GM04504 (cell line): ENCODE data around the gene DYNC2LI1.

Experiments used
- DNase-seq: peaks from one replicate; pipeline ENCODE4 v3.0.0-alpha.2; 2012; ENCODE audit warnings: low read depth

The DYNC2LI1 gene

DNA sequence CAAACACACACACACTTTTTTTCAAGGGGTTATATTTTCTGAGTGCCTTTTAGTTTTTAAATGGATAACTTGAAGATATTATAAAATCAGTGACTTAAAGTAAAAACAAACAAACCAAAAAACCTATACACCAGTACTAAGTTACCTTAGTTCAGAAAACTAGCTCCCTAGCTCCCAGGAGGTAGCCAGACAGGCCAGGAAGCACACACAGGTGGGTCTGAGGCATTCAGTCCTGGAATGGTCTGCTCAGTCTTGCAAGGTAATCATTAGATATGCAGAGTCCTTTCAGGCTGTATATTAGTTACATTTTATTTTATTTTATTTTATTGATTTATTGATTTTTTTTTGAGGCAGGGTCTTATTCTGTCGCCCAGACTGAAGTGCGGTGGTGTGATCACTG, 10.7 kb upstream of the DYNC2LI1 start:
- no peak for DNase-seq

DNA sequence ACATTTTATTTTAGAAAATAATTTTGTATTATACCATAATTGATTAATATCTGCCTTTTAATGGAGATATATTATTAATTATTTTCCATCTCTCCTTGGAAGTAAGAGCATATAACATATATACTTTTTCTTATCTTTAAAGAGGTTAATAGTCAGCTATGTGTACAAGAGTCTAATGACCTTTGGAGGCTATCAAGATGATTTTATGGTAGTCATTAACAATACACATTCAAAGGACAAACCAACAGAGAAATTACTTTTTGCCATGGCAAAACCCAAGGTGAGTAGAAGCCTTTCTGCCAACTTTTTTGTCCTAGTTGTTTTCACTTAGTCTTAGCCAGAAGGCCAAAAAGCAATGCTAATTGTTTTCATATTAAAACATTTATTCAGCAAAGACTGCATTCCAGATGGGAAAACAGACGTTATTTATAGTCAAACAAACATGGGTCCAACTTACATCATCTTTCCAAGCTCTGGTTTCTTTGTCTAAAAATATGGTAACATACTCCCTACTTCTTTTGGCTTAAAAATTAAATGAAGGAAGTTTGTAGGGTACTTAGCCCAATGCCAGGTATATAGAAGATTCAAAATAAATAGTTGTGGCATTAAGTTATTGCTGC, 9.6 kb upstream of the DYNC2LI1 start:
- peak; percentile 35 for DNase-seq

DNA sequence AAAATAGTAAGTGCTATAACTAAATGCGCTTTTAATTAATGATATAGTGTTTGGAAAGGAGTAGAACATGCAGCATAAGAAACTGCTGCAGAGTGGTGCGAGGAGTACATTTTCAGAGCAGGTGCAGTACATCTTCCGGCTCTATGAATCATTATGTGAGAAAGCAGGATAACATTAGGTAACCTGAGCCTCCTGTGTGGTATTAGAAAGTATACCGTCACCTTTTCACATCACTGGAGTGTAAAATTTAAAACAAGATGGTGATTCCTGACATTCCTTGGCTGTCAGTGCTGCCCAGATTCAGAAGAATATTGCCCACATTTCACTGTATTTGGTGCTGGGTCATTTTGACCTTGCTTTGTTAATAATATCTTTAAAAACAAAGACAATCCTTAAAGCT, 7.8 kb upstream of the DYNC2LI1 start:
- no peak for DNase-seq

DNA sequence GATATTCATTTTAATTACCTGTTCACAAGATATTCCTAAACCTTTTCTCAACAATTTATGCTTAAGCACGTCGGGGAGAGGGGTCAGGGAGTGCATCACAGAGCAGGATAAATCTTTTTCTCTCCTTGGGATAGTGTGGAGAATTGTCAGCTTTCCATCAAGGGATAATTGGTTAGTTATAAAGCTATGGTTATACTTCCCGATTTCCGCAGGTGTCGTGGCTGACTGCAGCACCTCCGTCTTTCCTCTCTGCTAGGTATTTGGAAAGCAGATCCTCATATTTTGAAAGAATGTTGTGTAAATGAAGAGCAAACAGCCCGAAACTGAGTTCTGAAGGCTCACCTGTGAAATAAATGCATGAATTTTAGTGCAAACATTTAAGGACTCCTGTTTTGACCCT, 778 bp downstream of the DYNC2LI1 start:
- no peak for DNase-seq

DNA sequence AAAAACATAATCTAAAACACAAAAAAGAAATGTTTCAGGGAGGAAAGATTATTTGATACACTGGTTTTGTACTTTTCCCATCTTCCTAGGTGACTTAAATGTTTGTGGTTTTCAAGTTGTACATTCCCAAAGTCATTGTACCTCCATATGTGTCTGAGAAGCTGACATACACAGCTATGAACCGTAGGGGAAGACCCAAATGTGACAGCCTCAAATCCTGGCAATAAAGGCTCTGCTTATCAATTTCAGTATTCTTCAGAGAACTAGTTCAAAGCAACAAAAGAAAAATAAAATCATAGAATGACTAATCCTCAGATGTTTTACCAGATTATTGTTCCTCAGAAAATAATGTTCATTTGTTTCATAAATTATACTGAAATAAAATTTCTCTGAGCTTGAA, 2.5 kb downstream of the DYNC2LI1 start:
- DNase-seq = no peak

DNA sequence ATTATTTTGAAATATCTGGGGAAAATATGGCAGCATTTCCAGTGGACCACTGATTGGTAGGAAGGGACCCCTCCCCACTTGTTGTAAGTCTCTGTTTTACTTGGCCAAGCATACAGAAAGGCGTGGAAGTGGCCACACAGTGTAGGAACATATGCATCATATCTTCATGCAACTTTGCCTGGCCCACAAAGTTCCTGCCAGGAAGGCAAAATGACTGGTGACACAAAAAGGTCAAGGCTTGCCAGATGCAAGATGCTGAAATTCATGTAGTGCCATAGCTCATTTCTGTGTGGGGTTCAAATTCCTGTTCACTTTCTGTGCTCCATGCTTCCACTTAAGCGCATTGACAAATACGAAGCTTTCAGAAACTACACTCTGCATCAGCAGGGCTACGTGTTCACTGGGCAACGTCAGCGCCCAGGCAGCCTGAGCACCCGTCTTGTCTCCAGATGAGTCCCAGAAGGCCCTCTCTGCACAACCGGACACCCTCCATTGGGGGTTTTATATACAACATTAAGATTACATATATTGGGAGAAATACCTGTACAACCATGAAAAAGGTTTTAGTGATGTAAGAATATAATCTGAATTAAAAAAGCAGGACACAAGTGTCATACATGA, 3.6 kb downstream of the DYNC2LI1 start:
- no peak for DNase-seq

DNA sequence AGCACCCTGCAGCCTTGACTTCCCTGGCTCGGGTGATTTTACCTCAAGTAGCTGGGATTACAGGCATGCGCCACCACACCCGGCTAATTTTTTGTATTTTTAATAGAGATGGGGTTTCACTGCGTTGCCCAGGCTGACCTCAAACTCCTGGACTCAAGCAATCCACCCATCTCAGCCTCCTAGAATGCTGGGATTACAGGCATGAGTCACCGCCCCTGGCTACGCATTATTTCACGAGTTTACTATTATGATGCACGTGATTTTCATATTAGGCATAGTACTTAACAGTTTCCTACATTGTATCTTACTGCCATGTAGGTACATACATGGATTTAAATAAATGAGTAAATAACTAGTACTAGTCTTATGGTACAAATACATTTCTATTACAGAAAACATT, 4.4 kb downstream of the DYNC2LI1 start:
- no peak for DNase-seq

DNA sequence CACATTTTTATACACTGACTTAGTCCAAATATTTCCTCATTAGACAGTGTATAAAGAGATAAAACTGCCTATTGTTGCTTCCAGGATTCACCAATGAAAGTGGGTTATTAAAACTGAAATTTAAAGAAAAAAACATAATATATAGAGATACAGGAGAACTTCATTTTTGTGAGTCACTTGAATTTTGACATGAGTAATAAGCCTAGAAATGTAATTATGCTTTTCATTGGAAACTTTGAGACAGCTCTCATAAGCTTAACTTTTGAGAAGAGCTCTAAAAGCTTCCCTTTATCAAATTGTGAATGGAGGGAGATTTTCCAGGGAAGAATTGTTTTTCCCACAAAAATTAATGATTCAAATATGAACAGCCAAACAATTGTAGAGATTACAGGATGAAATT, 14.1 kb downstream of the DYNC2LI1 start:
- DNase-seq = no peak

DNA sequence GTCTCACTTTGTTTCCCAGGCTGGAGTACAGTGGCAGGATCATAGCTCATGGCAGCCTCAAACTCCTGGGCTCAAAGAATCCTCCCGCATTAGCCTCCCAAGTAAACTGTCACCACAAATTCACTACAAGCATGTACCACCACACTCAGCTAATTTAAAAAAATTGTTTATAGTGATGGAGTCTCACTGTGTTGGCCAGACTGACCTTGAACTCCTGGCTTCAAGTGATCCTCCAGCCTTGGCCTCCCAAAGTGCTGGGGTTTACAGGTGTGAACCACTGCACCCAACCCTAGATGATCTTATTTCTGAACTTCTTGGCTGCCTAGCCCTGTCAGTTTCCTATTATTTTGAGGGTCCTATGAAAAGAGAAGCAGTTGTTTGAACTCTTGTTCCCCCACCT, 14.8 kb downstream of the DYNC2LI1 start:
- no peak for DNase-seq

DNA sequence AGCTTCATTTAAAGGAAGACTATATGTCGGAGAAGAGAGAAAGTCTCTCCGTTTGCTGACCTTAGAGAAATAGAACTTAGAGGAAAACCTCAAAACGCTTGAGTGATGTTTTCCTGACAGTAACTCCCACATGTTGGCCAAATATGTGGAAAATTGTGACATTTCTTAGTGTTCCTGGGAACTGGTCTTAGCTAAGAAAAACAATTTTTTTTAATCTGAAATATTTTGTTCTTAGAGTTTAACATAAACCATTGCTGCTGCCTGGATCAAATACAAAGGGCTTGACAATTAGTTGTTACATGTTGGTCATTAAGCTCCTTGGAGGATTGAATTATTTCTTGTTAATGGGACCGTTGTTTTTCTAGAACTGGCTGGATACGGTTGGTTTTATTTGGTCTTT, 16.3 kb downstream of the DYNC2LI1 start:
- no peak for DNase-seq

DNA sequence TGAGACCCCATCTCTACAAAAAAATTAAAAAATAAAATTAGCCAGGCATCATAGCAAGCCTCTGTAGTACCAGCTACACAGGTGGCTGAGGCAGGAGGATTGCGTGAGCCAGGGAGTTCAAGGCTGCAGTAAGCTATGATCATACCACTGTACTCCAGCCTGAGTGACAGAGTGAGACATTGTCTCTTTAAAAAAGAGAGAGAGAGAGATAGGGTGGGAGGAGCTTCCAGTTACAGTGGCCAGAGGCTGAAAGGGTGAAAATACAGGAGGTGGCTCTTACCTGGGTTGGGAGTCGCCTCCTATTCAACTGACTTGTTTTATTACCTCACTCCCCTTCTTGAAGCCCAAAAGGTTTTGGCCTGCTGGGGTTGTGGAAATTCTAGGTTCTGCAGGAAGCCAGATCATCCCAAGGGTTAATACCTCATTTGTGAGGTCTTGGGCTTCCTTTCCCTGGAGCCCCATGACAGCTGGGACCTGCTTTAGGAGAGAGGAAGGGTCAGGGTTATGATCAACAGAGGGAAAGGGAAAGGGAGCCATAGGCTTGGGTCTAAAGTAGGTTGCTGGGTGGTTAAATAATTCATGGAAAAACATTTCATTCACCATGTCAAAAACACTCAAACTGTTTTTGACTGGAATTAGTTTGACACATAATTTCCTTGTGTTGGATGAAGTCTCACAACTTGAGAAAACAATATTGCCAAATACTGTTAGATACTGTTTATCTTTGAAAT, 17.4 kb downstream of the DYNC2LI1 start:
- DNase-seq = no peak

DNA sequence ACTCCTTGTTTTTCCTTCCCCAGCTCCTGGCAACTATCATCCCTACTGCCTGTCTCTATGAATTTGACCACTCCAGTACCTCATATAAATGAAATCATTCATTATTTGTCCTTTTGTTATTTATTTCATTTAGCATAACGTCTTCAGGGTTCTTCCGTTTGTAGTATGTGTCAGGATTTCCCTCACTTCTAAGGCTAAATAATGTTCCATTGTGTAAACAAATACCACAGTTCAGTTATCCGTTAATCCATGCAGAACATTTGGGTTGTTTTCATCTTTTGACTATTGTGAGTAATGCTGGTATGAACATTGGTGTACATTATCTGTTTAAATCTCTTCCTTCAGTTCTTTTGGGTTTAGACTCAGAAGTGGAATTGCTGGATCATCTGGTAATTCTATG, 18.8 kb downstream of the DYNC2LI1 start:
- no peak for DNase-seq

DNA sequence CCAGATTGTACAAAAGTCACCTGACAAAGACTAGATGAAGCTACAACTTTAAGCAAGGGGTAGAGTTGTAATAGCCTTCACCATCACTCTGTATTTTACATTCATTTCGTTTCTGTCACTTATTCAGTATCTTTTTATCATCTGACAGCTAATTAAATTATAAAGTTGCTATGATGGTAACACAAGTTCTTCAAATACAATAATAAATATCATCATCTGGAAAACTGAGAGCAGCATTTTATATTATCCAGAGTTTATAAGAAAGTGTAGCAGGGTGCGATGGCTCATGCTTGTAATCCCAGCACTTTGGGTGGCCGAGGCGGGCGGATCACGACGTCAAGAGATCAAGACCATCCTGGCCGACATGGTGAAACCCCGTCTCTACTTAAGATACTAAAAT, 21.1 kb downstream of the DYNC2LI1 start:
- DNase-seq = no peak

DNA sequence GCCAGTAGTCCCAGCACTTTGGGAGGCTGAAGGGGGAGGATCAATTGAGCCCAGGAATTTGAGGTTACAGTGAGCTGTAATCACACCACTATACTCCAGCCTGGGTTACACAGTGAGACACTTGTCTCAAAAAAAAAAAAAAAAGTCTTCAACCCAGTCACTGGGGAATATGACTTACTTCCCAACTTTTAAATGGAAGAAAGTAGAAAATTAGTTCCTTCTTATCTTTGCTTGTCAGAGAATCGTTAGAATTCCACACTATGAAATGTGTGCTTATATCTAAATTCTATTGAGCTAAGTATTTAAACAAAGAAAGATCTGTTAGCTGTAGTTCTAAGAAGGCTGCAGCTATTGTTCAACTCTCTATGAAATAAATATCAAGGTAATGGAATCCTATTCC, 22.4 kb downstream of the DYNC2LI1 start:
- DNase-seq = no peak

DNA sequence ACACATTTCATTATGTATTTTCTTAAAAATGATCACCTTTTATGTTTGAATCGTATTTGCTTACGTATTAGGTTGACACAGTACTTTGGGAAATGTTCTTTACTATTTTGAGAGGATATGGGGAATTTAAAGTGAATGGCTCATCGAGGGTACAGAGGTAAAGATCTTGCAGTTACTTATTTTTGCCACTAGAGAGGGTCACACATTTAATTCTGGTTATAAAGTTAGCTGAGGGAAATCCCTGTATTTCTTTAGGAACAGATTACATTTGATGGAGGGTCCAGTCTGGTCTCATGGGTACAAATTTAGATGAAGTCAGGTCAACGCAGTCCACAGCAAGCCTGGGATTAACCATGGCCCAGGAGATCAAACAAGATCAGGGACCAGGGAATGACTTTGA, 24.5 kb downstream of the DYNC2LI1 start:
- no peak for DNase-seq

DNA sequence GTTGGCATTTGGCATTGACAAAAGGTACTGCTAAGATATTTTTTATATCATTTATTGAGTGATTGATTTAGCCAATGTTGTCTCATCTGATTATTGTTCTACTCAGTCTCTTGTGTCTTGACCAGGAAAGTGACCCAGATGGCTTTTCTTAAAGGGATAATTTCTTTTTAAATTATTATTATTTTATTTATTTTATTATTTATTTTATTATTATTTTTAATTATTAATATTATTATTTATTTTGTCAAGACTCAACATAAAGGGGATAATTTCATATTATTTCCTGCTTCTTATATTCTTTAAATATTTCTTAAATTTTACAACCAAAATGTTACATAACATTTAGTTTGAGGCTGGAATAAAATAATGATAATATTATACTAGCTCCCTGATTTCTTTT, 27.1 kb downstream of the DYNC2LI1 start:
- no peak for DNase-seq

DNA sequence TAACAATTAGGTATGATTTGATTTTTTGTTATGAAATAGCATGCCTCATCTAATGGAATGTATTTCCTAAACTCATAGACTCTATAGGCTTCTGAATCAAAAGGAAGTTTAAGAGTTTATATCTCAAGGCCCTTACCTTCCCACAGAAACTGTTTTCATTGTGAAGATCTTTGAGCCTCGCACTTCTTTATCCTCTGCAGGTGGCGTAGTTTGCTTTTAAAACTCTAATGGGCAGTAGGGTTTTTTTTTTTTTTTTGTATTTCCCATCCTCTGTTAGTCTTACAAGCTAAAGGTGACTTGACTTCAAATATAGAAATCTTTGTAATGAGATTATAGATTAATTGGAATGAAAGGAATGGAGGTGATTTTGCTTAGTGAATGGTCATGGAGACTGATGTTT, 28.3 kb downstream of the DYNC2LI1 start:
- DNase-seq = no peak

DNA sequence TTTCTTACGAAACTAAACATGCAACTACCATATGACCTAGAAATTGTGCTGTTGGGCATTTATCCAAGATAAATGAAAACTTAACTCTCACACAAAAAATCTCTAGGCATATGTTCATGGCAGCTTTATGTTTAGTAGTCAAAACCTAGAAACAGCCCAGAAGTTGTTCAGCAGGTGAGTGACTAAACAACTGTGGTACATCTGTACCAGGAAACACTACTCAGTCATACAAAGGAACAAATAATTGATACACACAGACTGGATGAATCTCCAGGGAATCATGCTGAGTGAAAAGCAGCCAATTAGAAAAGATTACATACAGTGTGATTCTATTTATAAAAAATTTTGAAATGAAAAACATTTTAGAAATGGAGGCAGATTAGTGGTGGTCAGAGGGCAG, 29.3 kb downstream of the DYNC2LI1 start:
- no peak for DNase-seq

DNA sequence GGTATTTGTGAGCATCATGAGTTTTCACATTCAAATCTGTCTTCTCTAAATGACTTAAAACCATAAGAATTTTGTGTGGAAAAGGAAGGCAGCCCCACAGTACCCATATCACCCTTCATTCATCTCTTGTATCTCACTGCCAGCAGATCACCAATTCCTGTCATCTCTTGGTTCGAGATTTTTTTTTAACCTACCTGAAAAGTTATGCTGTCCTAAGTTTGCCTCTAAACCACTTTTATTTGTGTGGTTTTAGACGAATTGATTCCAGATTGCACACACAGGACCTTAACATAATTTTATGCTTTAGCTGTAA, 32.8 kb downstream of the DYNC2LI1 start:
- no peak for DNase-seq

DNA sequence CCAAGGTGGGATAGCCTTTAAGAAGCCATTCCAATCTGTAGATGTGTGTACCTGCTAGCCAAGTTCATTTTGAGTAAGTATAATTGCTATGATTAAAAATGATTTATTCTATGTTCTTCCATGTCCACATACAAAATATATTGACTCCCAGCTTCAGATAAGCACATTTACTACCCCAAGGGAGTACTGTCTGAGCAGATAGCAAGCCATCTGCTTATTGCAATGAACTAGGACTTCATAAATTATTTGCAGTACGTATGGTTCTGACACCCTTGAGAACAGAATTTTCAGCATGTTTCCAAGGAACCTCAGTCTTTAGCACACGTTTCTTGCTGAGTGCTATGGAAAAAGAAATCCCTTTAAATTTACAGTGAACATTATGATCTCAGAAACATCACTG, 36.6 kb downstream of the DYNC2LI1 start:
- no peak for DNase-seq

DNA sequence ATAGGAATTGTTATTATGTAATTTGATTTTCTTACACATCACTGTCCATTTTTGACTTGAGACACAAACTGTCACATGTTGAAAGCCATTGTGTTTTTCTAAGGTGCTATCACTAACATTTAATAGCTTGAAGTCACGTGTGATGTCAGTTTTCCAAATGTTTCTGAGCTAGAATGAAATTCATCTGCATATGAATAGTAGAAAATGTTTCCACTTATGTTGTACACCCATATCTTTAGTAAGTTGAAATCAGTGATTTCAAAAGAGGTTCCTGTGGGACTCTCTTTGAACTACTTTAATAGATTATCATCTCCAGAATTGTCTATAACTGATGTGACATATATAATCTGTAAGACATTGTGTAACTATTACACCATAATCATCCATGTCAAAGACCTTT, 37.0 kb downstream of the DYNC2LI1 start:
- DNase-seq = no peak

DNA sequence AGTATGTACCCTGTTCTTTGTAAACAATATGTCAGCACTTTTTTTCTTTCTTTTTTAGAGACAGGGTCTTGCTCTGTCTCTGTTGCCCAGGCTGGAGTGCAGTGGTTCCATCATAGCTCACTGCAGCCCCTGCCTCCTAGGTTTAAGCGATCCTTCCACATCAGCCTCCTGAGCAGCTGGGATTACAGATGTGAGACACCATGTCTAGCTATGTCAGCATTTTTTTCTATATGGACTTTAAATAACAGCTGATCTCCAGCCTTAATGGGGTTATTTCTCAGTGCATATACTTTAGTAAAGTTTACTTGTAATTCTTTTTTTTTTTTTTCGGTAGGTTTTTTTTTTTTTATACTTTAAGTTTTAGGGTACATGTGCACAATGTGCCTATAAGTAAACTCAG, 38.2 kb downstream of the DYNC2LI1 start:
- no peak for DNase-seq

DNA sequence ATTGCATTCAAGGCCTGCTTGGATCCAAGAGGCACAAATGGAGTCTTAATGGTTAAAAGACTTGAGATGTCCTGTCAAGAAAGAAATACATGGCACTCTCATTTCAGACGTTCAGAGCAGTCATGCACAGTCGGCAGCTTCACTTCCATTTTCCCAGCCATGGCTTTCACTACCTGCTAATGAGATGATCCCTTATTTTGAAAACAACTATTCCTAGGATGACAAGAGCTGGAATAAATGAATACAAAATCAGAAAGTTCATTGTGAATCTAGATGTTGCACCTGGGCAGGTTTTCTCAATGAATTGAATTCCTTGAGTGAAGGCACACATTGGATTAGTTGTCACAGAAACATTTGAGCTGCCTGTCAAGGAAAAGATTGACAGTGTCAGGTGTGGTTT, 39.1 kb downstream of the DYNC2LI1 start:
- DNase-seq = no peak

DNA sequence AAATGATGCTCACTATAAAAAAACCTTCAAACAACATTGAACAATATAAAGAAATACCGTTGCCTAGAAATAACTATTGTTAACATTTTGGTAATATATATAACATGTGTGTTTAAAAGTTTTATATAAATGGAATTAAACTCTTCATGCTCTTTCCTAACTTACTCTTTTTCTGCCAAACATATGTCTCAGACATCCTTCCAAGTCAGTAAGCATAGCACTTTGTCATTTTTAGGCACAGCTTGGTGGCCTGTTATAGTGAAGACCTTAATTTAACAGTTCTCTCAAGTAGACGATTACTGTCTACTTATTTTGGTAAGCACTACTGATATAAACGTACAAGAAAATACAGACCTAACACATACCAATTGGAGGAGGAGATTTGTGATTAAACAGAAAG, 40.9 kb downstream of the DYNC2LI1 start:
- no peak for DNase-seq
